ENCODE results near the gene CCDC92.

Gene CCDC92

GRCh38 chr12:123891516-123892179, 81.0 kb downstream of the CCDC92 start:
- no peaks in the 10 kb centered on the region for H3K36me3 ChIP-seq (ENCODE audit: control insufficient read depth in 2 of 2, insufficient read depth in 2 of 2, low read length in 2 of 2)
- H3K4me3 ChIP-seq (ENCODE audit: low read length in 2 of 2), result no peak overlapping the region
- H3K27ac ChIP-seq (ENCODE audit: low read depth in 2 of 2, low read length in 2 of 2), result no peak overlapping the region
- no peaks in the 10 kb centered on the region for H3K4me1 ChIP-seq (ENCODE audit: control insufficient read depth in 2 of 2, insufficient read depth in 2 of 2, low read length in 2 of 2)
- H3K9ac ChIP-seq (ENCODE audit: low read depth in 1 of 2, low read length in 2 of 2), result no peak overlapping the region
- peaks cover 3 to 4% of the 10 kb centered on the region in 2 donors for H3K27me3 ChIP-seq (ENCODE audit: control insufficient read depth in 2 of 2, insufficient read depth in 2 of 2, low read length in 2 of 2)
- no peaks in the 10 kb centered on the region for H3K9me3 ChIP-seq (ENCODE audit: control insufficient read depth in 2 of 2, low read length in 2 of 2)

GRCh38 chr12:123891011-123891410, 81.6 kb downstream of the CCDC92 start:
- Histone ChIP-seq H3K27me3 (ENCODE audit: control insufficient read depth in 2 of 2, insufficient read depth in 2 of 2, low read length in 2 of 2) (peaks cover 3 to 4% of the 10 kb centered on the region in 2 donors), H3K9me3 (ENCODE audit: control insufficient read depth in 2 of 2, low read length in 2 of 2) (no peaks in the 10 kb centered on the region), H3K4me3 (ENCODE audit: low read length in 2 of 2) (no peak overlapping the region), H3K9ac (ENCODE audit: low read depth in 1 of 2, low read length in 2 of 2) (no peak overlapping the region), H3K27ac (ENCODE audit: low read depth in 2 of 2, low read length in 2 of 2) (no peak overlapping the region), H3K4me1 (ENCODE audit: control insufficient read depth in 2 of 2, insufficient read depth in 2 of 2, low read length in 2 of 2) (no peaks in the 10 kb centered on the region), H3K36me3 (ENCODE audit: control insufficient read depth in 2 of 2, insufficient read depth in 2 of 2, low read length in 2 of 2) (no peaks in the 10 kb centered on the region)

DNA sequence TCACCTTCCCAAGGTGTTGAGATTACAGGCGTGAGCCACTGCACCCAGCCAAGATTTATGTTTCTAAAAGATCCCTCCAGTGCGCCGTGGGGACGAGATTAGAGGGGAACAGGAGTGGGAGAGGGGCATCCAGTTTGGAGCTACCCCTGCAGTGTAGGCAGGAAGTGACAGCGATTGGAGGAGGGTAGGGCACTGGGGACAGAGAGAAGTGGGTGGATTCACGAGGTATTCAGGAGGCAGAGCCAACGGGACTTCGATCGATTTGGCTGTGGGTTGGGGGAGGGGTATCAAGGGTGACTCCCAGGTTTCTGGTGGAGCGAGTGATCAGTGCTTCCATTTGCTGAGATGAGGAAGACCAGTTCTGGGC, 82.1 kb downstream of the CCDC92 start:
- no peak overlapping the region for H3K4me3 ChIP-seq (ENCODE audit: low read length in 2 of 2)
- H3K4me1 ChIP-seq (ENCODE audit: control insufficient read depth in 2 of 2, insufficient read depth in 2 of 2, low read length in 2 of 2), result no peaks in the 10 kb centered on the region
- no peak overlapping the region for H3K27ac ChIP-seq (ENCODE audit: low read depth in 2 of 2, low read length in 2 of 2)
- no peaks in the 10 kb centered on the region for H3K36me3 ChIP-seq (ENCODE audit: control insufficient read depth in 2 of 2, insufficient read depth in 2 of 2, low read length in 2 of 2)
- no peaks in the 10 kb centered on the region for H3K9me3 ChIP-seq (ENCODE audit: control insufficient read depth in 2 of 2, low read length in 2 of 2)
- H3K9ac ChIP-seq (ENCODE audit: low read depth in 1 of 2, low read length in 2 of 2), result no peak overlapping the region
- H3K27me3 ChIP-seq (ENCODE audit: control insufficient read depth in 2 of 2, insufficient read depth in 2 of 2, low read length in 2 of 2), result peaks cover 3 to 4% of the 10 kb centered on the region in 2 donors

DNA sequence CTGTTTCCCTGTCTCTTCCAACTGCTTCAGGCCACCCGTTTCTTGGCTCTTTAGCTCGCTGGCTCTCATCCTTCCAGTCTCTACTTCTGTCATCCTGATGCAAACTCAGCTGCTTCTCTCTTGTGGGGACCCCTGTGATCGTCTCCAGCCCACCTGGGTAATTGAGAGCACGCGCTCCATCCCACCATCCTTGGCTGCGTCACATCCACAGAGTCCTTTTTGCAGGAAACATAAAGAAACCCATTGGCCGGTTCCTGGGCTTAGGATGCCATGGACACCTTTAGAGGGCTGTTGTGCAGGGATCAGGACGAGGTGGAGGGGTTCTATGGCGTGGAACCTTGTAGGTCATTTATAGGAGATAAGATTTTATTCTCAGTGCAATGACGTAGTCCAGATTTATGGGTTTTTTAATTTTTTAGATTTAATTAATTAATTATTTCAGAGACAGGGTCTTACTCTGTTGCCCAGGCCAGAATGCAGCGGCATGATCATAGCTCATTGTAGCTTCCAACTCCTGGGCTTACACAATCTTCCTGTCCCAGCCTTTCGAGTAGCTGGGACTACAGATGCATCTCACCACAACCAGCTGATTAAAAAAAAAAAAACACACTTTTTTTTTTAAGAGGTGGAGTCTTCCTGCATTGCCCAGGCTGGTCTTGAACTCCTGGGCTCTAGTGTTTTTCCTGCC, 82.6 kb downstream of the CCDC92 start:
- no peaks in the 10 kb centered on the region for H3K4me1 ChIP-seq (ENCODE audit: control insufficient read depth in 2 of 2, insufficient read depth in 2 of 2, low read length in 2 of 2)
- H3K9ac ChIP-seq (ENCODE audit: low read depth in 1 of 2, low read length in 2 of 2), result no peak overlapping the region
- H3K9me3 ChIP-seq (ENCODE audit: control insufficient read depth in 2 of 2, low read length in 2 of 2), result no peaks in the 10 kb centered on the region
- no peaks in the 10 kb centered on the region for H3K36me3 ChIP-seq (ENCODE audit: control insufficient read depth in 2 of 2, insufficient read depth in 2 of 2, low read length in 2 of 2)
- H3K4me3 ChIP-seq (ENCODE audit: low read length in 2 of 2), result no peak overlapping the region
- H3K27me3 ChIP-seq (ENCODE audit: control insufficient read depth in 2 of 2, insufficient read depth in 2 of 2, low read length in 2 of 2), result peaks cover 3 to 4% of the 10 kb centered on the region in 2 donors
- no peak overlapping the region for H3K27ac ChIP-seq (ENCODE audit: low read depth in 2 of 2, low read length in 2 of 2)

GRCh38 chr12:123888989-123889388, 83.6 kb downstream of the CCDC92 start:
- H3K27me3 ChIP-seq (ENCODE audit: control insufficient read depth in 2 of 2, insufficient read depth in 2 of 2, low read length in 2 of 2), result peaks cover 3 to 4% of the 10 kb centered on the region in 2 donors

GRCh38 chr12:123886931-123887582, 85.6 kb downstream of the CCDC92 start:
- no peak overlapping the region for H3K27ac ChIP-seq (ENCODE audit: low read depth in 2 of 2, low read length in 2 of 2)
- no peaks in the 10 kb centered on the region for H3K36me3 ChIP-seq (ENCODE audit: control insufficient read depth in 2 of 2, insufficient read depth in 2 of 2, low read length in 2 of 2)
- no peak overlapping the region for H3K9ac ChIP-seq (ENCODE audit: low read depth in 1 of 2, low read length in 2 of 2)
- H3K27me3 ChIP-seq (ENCODE audit: control insufficient read depth in 2 of 2, insufficient read depth in 2 of 2, low read length in 2 of 2), result peaks cover 0 to 4% of the 10 kb centered on the region in 2 donors
- H3K4me3 ChIP-seq (ENCODE audit: low read length in 2 of 2), result no peak overlapping the region
- no peaks in the 10 kb centered on the region for H3K9me3 ChIP-seq (ENCODE audit: control insufficient read depth in 2 of 2, low read length in 2 of 2)
- no peaks in the 10 kb centered on the region for H3K4me1 ChIP-seq (ENCODE audit: control insufficient read depth in 2 of 2, insufficient read depth in 2 of 2, low read length in 2 of 2)

More at GRCh38 chr12:123888989-123889388, 83.6 kb downstream of the CCDC92 start:
- Histone ChIP-seq H3K9me3 (ENCODE audit: control insufficient read depth in 2 of 2, low read length in 2 of 2) (no peaks in the 10 kb centered on the region), H3K4me3 (ENCODE audit: low read length in 2 of 2) (no peak overlapping the region), H3K9ac (ENCODE audit: low read depth in 1 of 2, low read length in 2 of 2) (no peak overlapping the region), H3K36me3 (ENCODE audit: control insufficient read depth in 2 of 2, insufficient read depth in 2 of 2, low read length in 2 of 2) (no peaks in the 10 kb centered on the region), H3K27ac (ENCODE audit: low read depth in 2 of 2, low read length in 2 of 2) (no peak overlapping the region), H3K4me1 (ENCODE audit: control insufficient read depth in 2 of 2, insufficient read depth in 2 of 2, low read length in 2 of 2) (no peaks in the 10 kb centered on the region)

DNA sequence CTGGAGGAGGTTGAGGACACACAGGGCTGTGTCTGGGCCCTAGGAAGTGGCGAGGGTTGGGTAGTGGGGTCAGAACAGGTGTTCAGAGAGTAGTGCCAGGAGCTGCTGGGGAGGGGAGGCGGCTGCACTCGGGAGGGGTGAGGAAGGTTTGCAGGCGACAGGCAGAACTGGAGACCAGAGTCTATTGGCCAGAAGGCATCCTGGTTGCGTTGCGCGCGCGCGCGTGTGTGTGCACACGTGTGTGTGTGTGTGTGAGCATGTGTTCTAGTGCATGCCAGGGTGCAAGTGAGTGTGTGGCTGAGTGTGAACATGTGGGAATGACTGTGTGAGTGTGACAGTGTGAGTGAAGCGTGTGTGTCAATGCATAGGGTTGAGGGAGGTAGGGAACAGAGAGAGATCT, 86.4 kb downstream of the CCDC92 start:
- Histone ChIP-seq H3K4me1 (ENCODE audit: control insufficient read depth in 2 of 2, insufficient read depth in 2 of 2, low read length in 2 of 2) (no peaks in the 10 kb centered on the region), H3K4me3 (ENCODE audit: low read length in 2 of 2) (no peak overlapping the region), H3K27ac (ENCODE audit: low read depth in 2 of 2, low read length in 2 of 2) (no peak overlapping the region), H3K27me3 (ENCODE audit: control insufficient read depth in 2 of 2, insufficient read depth in 2 of 2, low read length in 2 of 2) (peaks cover 0 to 4% of the 10 kb centered on the region in 2 donors), H3K9ac (ENCODE audit: low read depth in 1 of 2, low read length in 2 of 2) (no peak overlapping the region), H3K9me3 (ENCODE audit: control insufficient read depth in 2 of 2, low read length in 2 of 2) (no peaks in the 10 kb centered on the region), H3K36me3 (ENCODE audit: control insufficient read depth in 2 of 2, insufficient read depth in 2 of 2, low read length in 2 of 2) (no peaks in the 10 kb centered on the region)

Data from mucosa of rectum (tissue), 2 donors.